ENCODE data around the gene CST6.

GRCh38 chr11:66039765-66040164, 28.0 kb downstream of the CST6 start:
- TF ChIP-seq, protein P1, sequence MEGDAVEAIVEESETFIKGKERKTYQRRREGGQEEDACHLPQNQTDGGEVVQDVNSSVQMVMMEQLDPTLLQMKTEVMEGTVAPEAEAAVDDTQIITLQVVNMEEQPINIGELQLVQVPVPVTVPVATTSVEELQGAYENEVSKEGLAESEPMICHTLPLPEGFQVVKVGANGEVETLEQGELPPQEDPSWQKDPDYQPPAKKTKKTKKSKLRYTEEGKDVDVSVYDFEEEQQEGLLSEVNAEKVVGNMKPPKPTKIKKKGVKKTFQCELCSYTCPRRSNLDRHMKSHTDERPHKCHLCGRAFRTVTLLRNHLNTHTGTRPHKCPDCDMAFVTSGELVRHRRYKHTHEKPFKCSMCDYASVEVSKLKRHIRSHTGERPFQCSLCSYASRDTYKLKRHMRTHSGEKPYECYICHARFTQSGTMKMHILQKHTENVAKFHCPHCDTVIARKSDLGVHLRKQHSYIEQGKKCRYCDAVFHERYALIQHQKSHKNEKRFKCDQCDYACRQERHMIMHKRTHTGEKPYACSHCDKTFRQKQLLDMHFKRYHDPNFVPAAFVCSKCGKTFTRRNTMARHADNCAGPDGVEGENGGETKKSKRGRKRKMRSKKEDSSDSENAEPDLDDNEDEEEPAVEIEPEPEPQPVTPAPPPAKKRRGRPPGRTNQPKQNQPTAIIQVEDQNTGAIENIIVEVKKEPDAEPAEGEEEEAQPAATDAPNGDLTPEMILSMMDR (IDR thresholded peaks at IDR 0.05 in 8 of 11, conservative IDR thresholded peaks at IDR 0.05 in 3 of 11): no peak
- no peak for TF ChIP-seq POLR2A (IDR thresholded peaks at IDR 0.05)

All from spleen (tissue), 7 donors.